Keratinocyte (primary cell): ENCODE results near the gene DNAJA4. TPM values are rescaled to one million over a fixed set of nuclear protein-coding genes. Genes with fewer than 3 reads are reported as not detected.
A peak's percentile ranks its signal among the peaks of the same experiment; 100 is the strongest.

Source experiments
- DNase-seq: peaks from one replicate; pipeline ENCODE4 v3.0.0-alpha.2; 2011; ENCODE audit warnings: low read depth, missing footprints, low spot score
- FAIRE-seq: peaks from 2 replicates; lab custom pipeline; 2011; peaks lifted over from hg19 to GRCh38; lab: Jason Lieb, UNC
- H2AFZ ChIP-seq: 2 replicates; pipeline ENCODE4 v1.6.0; 2012; ENCODE audit warnings: low read length, control low read depth, inconsistent platforms; ENCODE audit not compliant: control insufficient read depth
- H3K27ac ChIP-seq: 2 replicates; pipeline ENCODE4 v1.5.1; 2011; ENCODE audit warnings: low read length; ENCODE audit not compliant: control insufficient read depth, insufficient read depth
- H3K27me3 ChIP-seq: 3 replicates; pipeline ENCODE4 v1.6.0; 2011; ENCODE audit warnings: low read length; ENCODE audit not compliant: control insufficient read depth, insufficient read depth; ENCODE audit errors: extremely low read depth
- H3K36me3 ChIP-seq, 2 experiments: 2 replicates in 1 of 2; 3 replicates in 1 of 2; pipeline ENCODE4 v1.5.1; 2011; ENCODE audit warnings: low read length in 2 of 2, mild to moderate bottlenecking in 1 of 2; ENCODE audit not compliant: control insufficient read depth in 2 of 2, insufficient read depth in 2 of 2; ENCODE audit errors: extremely low read depth in 1 of 2
- H3K4me1 ChIP-seq: 3 replicates; pipeline ENCODE4 v1.5.1; 2011; ENCODE audit warnings: low read length; ENCODE audit not compliant: control insufficient read depth, insufficient read depth; ENCODE audit errors: extremely low read depth
- H3K4me2 ChIP-seq: 3 replicates; pipeline ENCODE4 v1.6.0; 2011; ENCODE audit warnings: low read depth, low read length; ENCODE audit not compliant: control insufficient read depth, insufficient read depth; ENCODE audit errors: extremely low read depth
- H3K4me3 ChIP-seq, 3 experiments: fragments of 200-600 bp in 1 of 3; sonication (generic) in 1 of 3; 2 replicates in 2 of 3; 3 replicates in 1 of 3; pipeline ENCODE4 v1.5.1; 2011 to 2016; ENCODE audit warnings: low read length in 3 of 3, mild to moderate bottlenecking in 3 of 3, control low read depth in 2 of 3, inconsistent platforms in 1 of 3, low read depth in 1 of 3, mixed read lengths in 1 of 3, mixed run types in 1 of 3, moderate library complexity in 1 of 3; ENCODE audit not compliant: control insufficient read depth in 2 of 3, insufficient read depth in 2 of 3; ENCODE audit errors: extremely low read depth in 1 of 3
- H3K79me2 ChIP-seq: 2 replicates; pipeline ENCODE4 v1.6.0; 2012; ENCODE audit warnings: low read length; ENCODE audit not compliant: control insufficient read depth, insufficient read depth
- H3K9ac ChIP-seq: 3 replicates; pipeline ENCODE4 v1.6.0; 2011; ENCODE audit warnings: low read length; ENCODE audit not compliant: control insufficient read depth, insufficient read depth; ENCODE audit errors: extremely low read depth
- H3K9me1 ChIP-seq: 3 replicates; pipeline ENCODE4 v1.6.0; 2011; ENCODE audit warnings: low read length; ENCODE audit not compliant: control insufficient read depth, insufficient read depth; ENCODE audit errors: extremely low read depth
- H3K9me3 ChIP-seq: 2 replicates; pipeline ENCODE4 v1.5.1; 2012; ENCODE audit warnings: low read depth, low read length; ENCODE audit not compliant: control insufficient read depth
- H4K20me1 ChIP-seq: 3 replicates; pipeline ENCODE4 v1.6.0; 2011; ENCODE audit warnings: low read length; ENCODE audit not compliant: control insufficient read depth, insufficient read depth; ENCODE audit errors: extremely low read depth
- EZH2 ChIP-seq: IDR thresholded peaks from one replicate; pipeline ENCODE4 v1.6.1; 2012; ENCODE audit warnings: inconsistent platforms, mild to moderate bottlenecking, low read length, moderate library complexity
- dilution Hi-C: fragments of 300-500 bp; cut with MboI; formaldehyde crosslinking; loops from one replicate; pipeline ENCODE4 v1.7.0; 2020; ENCODE audit warnings: low sequenced_read_pairs; ENCODE audit not compliant: extremely low pct_ligation_motif_present
- polyA plus RNA-seq, 5 experiments: library from polyadenylated mRNA; depleted of rRNA in 3 of 5; stranded (reverse) in 3 of 5; stranded (forward) in 1 of 5; unstranded in 1 of 5; fragments of >200 nt; gene quantifications; 1 replicate in 1 of 5; 2 replicates in 3 of 5; 3 replicates in 1 of 5; pipeline versions ENCODE4 v1.2.1 to v1.2.3, GENCODE V29; 2011 to 2012; ENCODE audit warnings: missing spikeins in 2 of 5, low read depth in 1 of 5, low replicate concordance in 1 of 5
- TF ChIP-seq, protein P1 (sequence below), 3 experiments: IDR thresholded peaks in 1 of 3; conservative IDR thresholded peaks in 1 of 3; optimal IDR thresholded peaks in 1 of 3; 2 replicates in 2 of 3; 3 replicates in 1 of 3; pipeline versions ENCODE3 to v1.5.1; 2011; ENCODE audit warnings: low read length in 3 of 3, mild to moderate bottlenecking in 3 of 3, moderate library complexity in 2 of 3, control low read depth in 1 of 3, inconsistent platforms in 1 of 3; ENCODE audit not compliant: insufficient read depth in 2 of 3; ENCODE audit errors: extremely low read depth in 1 of 3

The DNAJA4 gene
- polyA plus RNA-seq, 1 donor (not counting 4 experiments of a cell fraction or from before 2014, with no cell fraction given): 4.1 TPM

DNA sequence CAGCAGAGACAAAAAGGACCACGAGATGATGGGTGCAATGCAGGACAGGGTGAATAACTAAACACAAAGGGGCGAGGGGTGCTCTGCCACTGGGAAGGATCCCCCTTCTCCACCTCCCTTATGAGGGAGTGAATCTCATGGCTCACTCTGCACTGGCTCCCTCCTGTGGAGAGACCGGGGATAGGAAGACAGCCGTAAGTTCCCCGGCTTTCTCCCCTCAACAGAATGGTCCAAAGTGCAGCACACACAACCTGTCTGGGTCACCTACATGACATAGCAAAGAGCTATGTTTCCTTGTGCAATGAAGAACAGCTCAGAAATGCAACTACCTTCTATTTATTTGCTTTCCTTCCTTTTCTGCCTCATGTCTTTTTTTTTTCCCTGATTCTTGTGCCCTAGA, 22.2 kb upstream of the DNAJA4 start:
- no peak for DNase-seq
- no peaks in the 10 kb centered on the region for H3K27me3 ChIP-seq

DNA sequence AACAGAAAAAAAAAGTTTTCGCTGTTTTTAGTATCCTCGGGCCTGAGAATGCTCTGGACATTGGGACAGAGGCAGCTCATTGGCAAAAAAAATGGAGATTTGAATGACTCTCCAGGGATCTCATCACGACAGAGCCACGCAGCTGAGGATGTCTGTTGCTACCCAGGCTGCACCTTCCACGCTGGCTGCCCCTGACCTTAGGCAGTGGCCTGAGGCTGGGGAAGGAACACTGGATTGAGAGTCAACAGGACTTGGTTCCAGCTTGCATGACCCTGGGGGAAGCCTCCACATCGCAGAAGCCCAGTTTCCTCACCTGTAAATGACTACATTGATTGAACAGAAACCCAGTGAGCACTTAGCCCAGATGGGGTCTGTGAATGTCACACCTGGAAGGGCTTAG, 21.3 kb upstream of the DNAJA4 start:
- H3K36me3 ChIP-seq: no peaks in the 10 kb centered on the region
- no peak for TF ChIP-seq EZH2
- TF ChIP-seq, protein P1, sequence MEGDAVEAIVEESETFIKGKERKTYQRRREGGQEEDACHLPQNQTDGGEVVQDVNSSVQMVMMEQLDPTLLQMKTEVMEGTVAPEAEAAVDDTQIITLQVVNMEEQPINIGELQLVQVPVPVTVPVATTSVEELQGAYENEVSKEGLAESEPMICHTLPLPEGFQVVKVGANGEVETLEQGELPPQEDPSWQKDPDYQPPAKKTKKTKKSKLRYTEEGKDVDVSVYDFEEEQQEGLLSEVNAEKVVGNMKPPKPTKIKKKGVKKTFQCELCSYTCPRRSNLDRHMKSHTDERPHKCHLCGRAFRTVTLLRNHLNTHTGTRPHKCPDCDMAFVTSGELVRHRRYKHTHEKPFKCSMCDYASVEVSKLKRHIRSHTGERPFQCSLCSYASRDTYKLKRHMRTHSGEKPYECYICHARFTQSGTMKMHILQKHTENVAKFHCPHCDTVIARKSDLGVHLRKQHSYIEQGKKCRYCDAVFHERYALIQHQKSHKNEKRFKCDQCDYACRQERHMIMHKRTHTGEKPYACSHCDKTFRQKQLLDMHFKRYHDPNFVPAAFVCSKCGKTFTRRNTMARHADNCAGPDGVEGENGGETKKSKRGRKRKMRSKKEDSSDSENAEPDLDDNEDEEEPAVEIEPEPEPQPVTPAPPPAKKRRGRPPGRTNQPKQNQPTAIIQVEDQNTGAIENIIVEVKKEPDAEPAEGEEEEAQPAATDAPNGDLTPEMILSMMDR (optimal IDR thresholded peaks at IDR 0.05 in 1 of 3, IDR thresholded peaks at IDR 0.05 in 1 of 3, conservative IDR thresholded peaks at IDR 0.05 in 1 of 3; ENCODE audit: extremely low read depth in 1 of 3, insufficient read depth in 2 of 3, low read length in 3 of 3): no peak
- H3K4me2 ChIP-seq: no peak overlapping the region
- DNase-seq (no peak), FAIRE-seq (no peak)
- no peaks in the 10 kb centered on the region for H3K79me2 ChIP-seq
- H4K20me1 ChIP-seq: no peaks in the 10 kb centered on the region
- no peak overlapping the region for H3K9ac ChIP-seq
- H3K4me3 ChIP-seq: no peak overlapping the region
- H3K9me3 ChIP-seq: no peaks in the 10 kb centered on the region
- H3K27me3 ChIP-seq: no peaks in the 10 kb centered on the region
- no peak overlapping the region for H3K27ac ChIP-seq
- no peaks in the 10 kb centered on the region for H3K4me1 ChIP-seq
- H2AFZ ChIP-seq: no peak overlapping the region
- no peaks in the 10 kb centered on the region for H3K9me1 ChIP-seq
- dilution Hi-C loops: no loop called here

More for the DNA sequence above, 22.2 kb upstream of the DNAJA4 start:
- no peaks in the 10 kb centered on the region for H3K9me3 ChIP-seq
- H4K20me1 ChIP-seq: no peaks in the 10 kb centered on the region
- no peaks in the 10 kb centered on the region for H3K79me2 ChIP-seq
- H2AFZ ChIP-seq: no peak overlapping the region
- H3K4me3 ChIP-seq: no peak overlapping the region
- H3K4me2 ChIP-seq: no peak overlapping the region
- FAIRE-seq: no peak
- no peak for TF ChIP-seq EZH2
- TF ChIP-seq, protein P1 (optimal IDR thresholded peaks at IDR 0.05 in 1 of 3, IDR thresholded peaks at IDR 0.05 in 1 of 3, conservative IDR thresholded peaks at IDR 0.05 in 1 of 3; ENCODE audit: extremely low read depth in 1 of 3, insufficient read depth in 2 of 3, low read length in 3 of 3): peak; percentile 45 to 65 (median 50)
- H3K9ac ChIP-seq: no peak overlapping the region
- H3K27ac ChIP-seq: no peak overlapping the region
- dilution Hi-C loops: no loop called here
- no peaks in the 10 kb centered on the region for H3K4me1 ChIP-seq
- H3K9me1 ChIP-seq: no peaks in the 10 kb centered on the region
- H3K36me3 ChIP-seq: no peaks in the 10 kb centered on the region
